HG02840 (cell line): Measurements from ENCODE around the gene GP9.
"Not testable (repeated sequence)": the region's sequence is repeated elsewhere in the genome, so short reads cannot be mapped to it uniquely, and the experiment has no call there.

ENCODE experiments used
- ATAC-seq: cut with Tn5 transposase; IDR thresholded peaks from one replicate; pipeline ENCODE4 v1.9.1; 2021; ENCODE audit warnings: mild to moderate bottlenecking, moderate library complexity, moderate number of reproducible peaks; ENCODE audit not compliant: unreplicated experiment, low FRiP score

GP9 gene

GRCh38 chr3:129047553-129047839 lies 13.1 kb upstream of the GP9 start:
- ATAC-seq, result no peak

GRCh38 chr3:129050556-129051295 lies 9.9 kb upstream of the GP9 start:
- no peak for ATAC-seq

GRCh38 chr3:129051871-129052340 lies 8.7 kb upstream of the GP9 start:
- ATAC-seq, result no peak

GRCh38 chr3:129052675-129053074 lies 7.9 kb upstream of the GP9 start:
- ATAC-seq, result no peak

GRCh38 chr3:129054605-129055104 lies 5.9 kb upstream of the GP9 start:
- no peak for ATAC-seq

- no peak for ATAC-seq
Measured at GRCh38 chr3:129056451-129057173, 4.0 kb upstream of the GP9 start.

GRCh38 chr3:129057249-129057648 lies 3.3 kb upstream of the GP9 start:
- no peak for ATAC-seq

GRCh38 chr3:129058441-129059200 lies 2.0 kb upstream of the GP9 start:
- no peak for ATAC-seq

GRCh38 chr3:129059311-129059958 lies 1.1 kb upstream of the GP9 start:
- no peak for ATAC-seq

- no peak for ATAC-seq
Measured at GRCh38 chr3:129061023-129061887, 676 bp downstream of the GP9 start.

- no peak for ATAC-seq
Measured at GRCh38 chr3:129061888-129062834, 1.6 kb downstream of the GP9 start.

GRCh38 chr3:129063091-129063640 lies 2.6 kb downstream of the GP9 start:
- no peak for ATAC-seq

- ATAC-seq, result no peak
Measured at GRCh38 chr3:129063841-129064482, 3.4 kb downstream of the GP9 start.

- ATAC-seq, result no peak
Measured at GRCh38 chr3:129065016-129065719, 4.6 kb downstream of the GP9 start.

GRCh38 chr3:129065720-129066073 lies 5.1 kb downstream of the GP9 start:
- ATAC-seq, result no peak

GRCh38 chr3:129067719-129068118 lies 7.1 kb downstream of the GP9 start:
- not testable (repeated sequence) for ATAC-seq

- no peak for ATAC-seq
Measured at GRCh38 chr3:129068291-129068886, 7.8 kb downstream of the GP9 start.
